PC-9 (cell line): Measurements from ENCODE around the gene SAMM50. TPM values are rescaled to one million over a fixed set of nuclear protein-coding genes. Genes with fewer than 3 reads are reported as not detected.

Experiments
- BruUV-seq: library from RNA; stranded (reverse); fragments of 400-500 nt; replicated peaks from 2 replicates; lab custom pipeline; 2021; lab: Mats Ljungman, UMichigan
- CTCF ChIA-PET: fragments of 300-600 bp; sonication (Branson Sonifier 250); formaldehyde crosslinking; loops from one replicate; lab custom pipeline; 2022; ENCODE audit warnings: antibody characterized with exemption; lab: Charles Lee
- POLR2A ChIA-PET: fragments of 300-600 bp; sonication (Branson Sonifier 250); formaldehyde crosslinking; loops from one replicate; lab custom pipeline; 2022; ENCODE audit warnings: antibody characterized with exemption; ENCODE audit not compliant: unreplicated experiment; lab: Charles Lee
- DNase-seq, 2 experiments: peaks; one replicate each; pipeline versions ENCODE4 v3.0.0 to v3.0.0-alpha.2; 2015 to 2022; ENCODE audit warnings: mixed read lengths in 1 of 2
- H2AFZ ChIP-seq: fragments of 200-600 bp; sonication (generic); 2 replicates; pipeline ENCODE4 v1.8.1; 2017; ENCODE audit warnings: antibody characterized with exemption
- H3F3A ChIP-seq: fragments of 200-600 bp; sonication (generic); 2 replicates; pipeline ENCODE4 v1.8.1; 2017; ENCODE audit warnings: antibody characterized with exemption, mild to moderate bottlenecking, low read depth; ENCODE audit not compliant: insufficient read depth
- H3K27ac ChIP-seq: fragments of 200-600 bp; sonication (generic); 2 replicates; pipeline ENCODE4 v1.6.1; 2016; ENCODE audit warnings: mixed run types
- H3K27me3 ChIP-seq: fragments of 200-600 bp; sonication (generic); 2 replicates; pipeline ENCODE4 v1.6.1; 2016; ENCODE audit warnings: low read depth, mixed run types; ENCODE audit not compliant: insufficient read depth
- H3K36me3 ChIP-seq: fragments of 200-600 bp; sonication (generic); 2 replicates; pipeline ENCODE4 v1.6.1; 2016; ENCODE audit warnings: low read depth, mixed run types
- H3K4me1 ChIP-seq: fragments of 200-600 bp; sonication (generic); replicated peaks from 2 replicates; pipeline ENCODE4 v1.6.1; 2016; ENCODE audit warnings: mixed run types; ENCODE audit not compliant: insufficient read depth
- H3K4me2 ChIP-seq: fragments of 200-600 bp; sonication (generic); 2 replicates; pipeline ENCODE4 v1.6.1; 2017; ENCODE audit warnings: mixed run types
- H3K4me3 ChIP-seq: fragments of 200-600 bp; sonication (generic); 2 replicates; pipeline ENCODE4 v1.6.1; 2016; ENCODE audit warnings: mixed run types
- H3K79me2 ChIP-seq: fragments of 200-600 bp; sonication (generic); 2 replicates; pipeline ENCODE4 v1.6.1; 2017; ENCODE audit warnings: low read depth, mixed run types
- H3K9me2 ChIP-seq: fragments of 200-600 bp; sonication (generic); 2 replicates; pipeline ENCODE4 v1.8.1; 2017; ENCODE audit warnings: mild to moderate bottlenecking; ENCODE audit not compliant: insufficient read depth
- H3K9me3 ChIP-seq: fragments of 200-600 bp; sonication (generic); 2 replicates; pipeline ENCODE4 v1.8.1; 2016; ENCODE audit warnings: low read depth; ENCODE audit not compliant: insufficient read depth
- H4K20me1 ChIP-seq: fragments of 200-600 bp; sonication (generic); 2 replicates; pipeline ENCODE4 v1.8.1; 2017; ENCODE audit not compliant: insufficient read depth
- EZH2 ChIP-seq: fragments of 200-600 bp; sonication (generic); IDR thresholded peaks from 2 replicates; pipeline ENCODE4 v1.8.0; 2017; ENCODE audit warnings: antibody characterized with exemption, low read depth
- intact Hi-C: fragments of 100-400 bp; cut with micrococcal nuclease; formaldehyde crosslinking; loops from one replicate; pipeline ENCODE4 v1.10.0; 2022; ENCODE audit not compliant: unreplicated experiment
- total RNA-seq: library from RNA; stranded (reverse); gene quantifications from 2 replicates; pipeline ENCODE4 v1.2.3, GENCODE V29; 2021
- TF ChIP-seq, protein P1 (sequence below): fragments of 200-600 bp; sonication (generic); conservative IDR thresholded peaks from 2 replicates; pipeline ENCODE4 v1.6.1; 2017; ENCODE audit warnings: mixed run types, antibody characterized with exemption, mild to moderate bottlenecking, moderate library complexity

The SAMM50 gene
- total RNA-seq, 1 experiment from 2014 or later, result 73.9 TPM

- peaks cover 44% of the 10 kb centered on the region for H3F3A ChIP-seq
- no peaks in the 10 kb centered on the region for H3K36me3 ChIP-seq
- H3K27me3 ChIP-seq, result no peaks in the 10 kb centered on the region
- TF ChIP-seq, protein P1, sequence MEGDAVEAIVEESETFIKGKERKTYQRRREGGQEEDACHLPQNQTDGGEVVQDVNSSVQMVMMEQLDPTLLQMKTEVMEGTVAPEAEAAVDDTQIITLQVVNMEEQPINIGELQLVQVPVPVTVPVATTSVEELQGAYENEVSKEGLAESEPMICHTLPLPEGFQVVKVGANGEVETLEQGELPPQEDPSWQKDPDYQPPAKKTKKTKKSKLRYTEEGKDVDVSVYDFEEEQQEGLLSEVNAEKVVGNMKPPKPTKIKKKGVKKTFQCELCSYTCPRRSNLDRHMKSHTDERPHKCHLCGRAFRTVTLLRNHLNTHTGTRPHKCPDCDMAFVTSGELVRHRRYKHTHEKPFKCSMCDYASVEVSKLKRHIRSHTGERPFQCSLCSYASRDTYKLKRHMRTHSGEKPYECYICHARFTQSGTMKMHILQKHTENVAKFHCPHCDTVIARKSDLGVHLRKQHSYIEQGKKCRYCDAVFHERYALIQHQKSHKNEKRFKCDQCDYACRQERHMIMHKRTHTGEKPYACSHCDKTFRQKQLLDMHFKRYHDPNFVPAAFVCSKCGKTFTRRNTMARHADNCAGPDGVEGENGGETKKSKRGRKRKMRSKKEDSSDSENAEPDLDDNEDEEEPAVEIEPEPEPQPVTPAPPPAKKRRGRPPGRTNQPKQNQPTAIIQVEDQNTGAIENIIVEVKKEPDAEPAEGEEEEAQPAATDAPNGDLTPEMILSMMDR, result no peak
- no peak for TF ChIP-seq EZH2
- peak overlapping the region; percentile 78; the same call in 1 of the 2 replicates for H2AFZ ChIP-seq
- H3K9me2 ChIP-seq, result no peaks in the 10 kb centered on the region
- no peaks in the 10 kb centered on the region for H4K20me1 ChIP-seq
- H3K27ac ChIP-seq, result no peak overlapping the region
- CTCF ChIA-PET, result interaction anchor here (0.5 to 0.7 kb wide), 2 partner anchors 23 to 874 kb away, joined by 3 to 29 read pairs; no protein-coding TSS in a partner anchor
- H3K79me2 ChIP-seq, result peaks cover 7% of the 10 kb centered on the region; the same call in 1 of the 2 replicates
- H3K4me1 ChIP-seq, result peaks cover 47% of the 10 kb centered on the region
- no TSS peak for BruUV-seq
- POLR2A ChIA-PET, result interaction anchor here (0.5 kb wide), 1 partner anchor 8 kb away, joined by 15 read pairs; no protein-coding TSS in a partner anchor
- no peaks in the 10 kb centered on the region for H3K9me3 ChIP-seq
- peak in 1 of 2 experiments; percentile 22 for DNase-seq
- intact Hi-C loops, result no loop called here
- H3K4me2 ChIP-seq, result peak overlapping the region; percentile 91
- H3K4me3 ChIP-seq, result peak overlapping the region; percentile 53; the same call in 1 of the 2 replicates
Observed at GRCh38 chr22:43923191-43923590, 32.1 kb upstream of the SAMM50 start.

DNA sequence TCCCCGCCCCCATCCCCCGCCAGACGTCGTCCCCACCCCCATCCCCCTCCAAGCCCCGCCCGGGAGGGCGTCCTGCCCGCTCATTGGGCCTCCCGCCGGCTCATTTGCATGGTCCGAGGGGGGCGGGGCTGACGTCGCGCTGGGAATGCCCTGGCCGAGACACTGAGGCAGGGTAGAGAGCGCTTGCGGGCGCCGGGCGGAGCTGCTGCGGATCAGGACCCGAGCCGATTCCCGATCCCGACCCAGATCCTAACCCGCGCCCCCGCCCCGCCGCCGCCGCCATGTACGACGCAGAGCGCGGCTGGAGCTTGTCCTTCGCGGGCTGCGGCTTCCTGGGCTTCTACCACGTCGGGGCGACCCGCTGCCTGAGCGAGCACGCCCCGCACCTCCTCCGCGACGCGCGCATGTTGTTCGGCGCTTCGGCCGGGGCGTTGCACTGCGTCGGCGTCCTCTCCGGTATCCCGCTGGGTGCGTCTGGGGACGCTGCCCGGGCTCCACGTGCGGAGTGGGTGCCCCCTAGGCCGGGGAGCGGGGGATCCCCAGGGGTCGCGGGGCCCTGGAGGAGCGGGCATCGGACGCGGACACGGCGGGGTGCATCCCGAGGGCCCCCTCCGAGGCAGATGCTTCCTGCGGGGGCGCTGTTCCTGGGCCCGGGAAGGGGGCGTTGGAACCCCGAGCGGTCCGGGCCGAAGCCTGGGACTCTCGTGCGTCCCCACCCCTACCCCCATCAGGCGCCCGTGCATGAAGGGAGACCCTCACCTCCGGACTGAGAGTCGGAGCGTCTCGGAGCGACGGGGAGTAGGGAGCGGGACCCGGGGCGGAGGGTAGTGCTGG, 31.4 kb upstream of the SAMM50 start, which contains the start of gene PNPLA3:
Gene PNPLA3 (plus strand): TSS at position 175 of the 834 bp plus-strand sequence. CDS start 107 bp downstream, at position 282.
- TSS peak; percentile 29 for BruUV-seq
- H3K36me3 ChIP-seq, result no peaks in the 10 kb centered on the region
- CTCF ChIA-PET, result interaction anchor here (0.5 to 1.0 kb wide), 3 partner anchors 22 to 873 kb away, joined by 3 to 29 read pairs (median 4); no protein-coding TSS in a partner anchor
- no peaks in the 10 kb centered on the region for H4K20me1 ChIP-seq
- no peaks in the 10 kb centered on the region for H3K9me2 ChIP-seq
- intact Hi-C loops, result no loop called here
- peaks cover 47% of the 10 kb centered on the region for H3K4me1 ChIP-seq
- peaks cover 44% of the 10 kb centered on the region for H3F3A ChIP-seq
- H3K9me3 ChIP-seq, result no peaks in the 10 kb centered on the region
- peak within 1 kb of the TSS; percentile 91 for H3K4me2 ChIP-seq
- TF ChIP-seq, protein P1, result 0 out of 2 replicates have a peak, but pooled peaks have one; percentile 34
- TF ChIP-seq EZH2, result no peak
- H3K79me2 ChIP-seq, result peaks cover 7% of the 10 kb centered on the region; the same call in 1 of the 2 replicates
- peak within 1 kb of the TSS; percentile 67 for H3K4me3 ChIP-seq
- no peaks in the 10 kb centered on the region for H3K27me3 ChIP-seq
- POLR2A ChIA-PET, result interaction anchor here (0.5 kb wide), 1 partner anchor 8 kb away, joined by 15 read pairs; no protein-coding TSS in a partner anchor
- DNase-seq, result peak; percentile 73 to 92
- H3K27ac ChIP-seq, result peak within 1 kb of the TSS; percentile 24
- H2AFZ ChIP-seq, result peak within 1 kb of the TSS; percentile 93

GRCh38 chr22:43924877-43925276, 30.4 kb upstream of the SAMM50 start:
- H3K9me3 ChIP-seq, result no peaks in the 10 kb centered on the region
- no peaks in the 10 kb centered on the region for H3K9me2 ChIP-seq
- ChIA-PET POLR2A (interaction anchor here (0.6 to 1.0 kb wide), 4 partner anchors 26 to 1747 kb away, joined by 3 to 14 read pairs (median 6); partner anchors contain the start of gene ATXN10), CTCF (interaction anchor here (1.0 kb wide), 1 partner anchor 21 kb away, joined by 4 read pairs; no protein-coding TSS in a partner anchor)
- intact Hi-C loops, result no loop called here
- peaks cover 43% of the 10 kb centered on the region for H3K4me1 ChIP-seq
- DNase-seq, result no peak
- H3K4me3 ChIP-seq, result peak overlapping the region; percentile 67
- H3K27ac ChIP-seq, result no peak overlapping the region
- H4K20me1 ChIP-seq, result no peaks in the 10 kb centered on the region
- BruUV-seq, result TSS peak; percentile 47
- H3K27me3 ChIP-seq, result no peaks in the 10 kb centered on the region
- H2AFZ ChIP-seq, result peak overlapping the region; percentile 93; the same call in 1 of the 2 replicates
- H3K36me3 ChIP-seq, result no peaks in the 10 kb centered on the region
- peaks cover 44% of the 10 kb centered on the region for H3F3A ChIP-seq
- H3K4me2 ChIP-seq, result peak overlapping the region; percentile 88
- TF ChIP-seq, protein P1, result no peak
- no peak for TF ChIP-seq EZH2
- H3K79me2 ChIP-seq, result peaks cover 7% of the 10 kb centered on the region; the same call in 1 of the 2 replicates
